Measurements from ENCODE around the gene MTERF4. TPM values are rescaled to one million over a fixed set of nuclear protein-coding genes. Genes with fewer than 3 reads are reported as not detected.

The MTERF4 gene
- total and polyA plus RNA-seq, 2 of the 8 experiments (the other 6 are each of a cell fraction or from before 2014, with no cell fraction given), result 25.9 to 28.5 TPM

- no peak for TF ChIP-seq GABPA (IDR thresholded peaks at IDR 0.05; ENCODE audit: borderline replicate concordance, insufficient read depth, low read length)
Observed at GRCh38 chr2:241103176-241103595, 1.1 kb upstream of the MTERF4 start (continued).

Measured in H1 (cell line).